KMS-11 (cell line): Measurements from ENCODE around the gene FAT2.

Source experiments
- H2AFZ ChIP-seq: fragments of 200-600 bp; sonication (generic); 2 replicates; pipeline ENCODE4 v1.6.1; 2016; ENCODE audit warnings: antibody characterized with exemption, mixed run types, low read depth
- H3K27ac ChIP-seq: fragments of 200-600 bp; sonication (generic); 2 replicates; pipeline ENCODE4 v1.6.1; 2016; ENCODE audit warnings: mild to moderate bottlenecking, mixed run types
- H3K27me3 ChIP-seq: fragments of 200-600 bp; sonication (generic); 2 replicates; pipeline ENCODE4 v1.6.1; 2017; ENCODE audit warnings: mild to moderate bottlenecking, low read depth, mixed run types, moderate library complexity; ENCODE audit not compliant: insufficient read depth
- H3K36me3 ChIP-seq: fragments of 200-600 bp; sonication (generic); 2 replicates; pipeline ENCODE4 v1.6.1; 2017; ENCODE audit warnings: mild to moderate bottlenecking, mixed run types; ENCODE audit not compliant: insufficient read depth
- H3K4me1 ChIP-seq: fragments of 200-600 bp; sonication (generic); 2 replicates; pipeline ENCODE4 v1.6.1; 2016; ENCODE audit warnings: mild to moderate bottlenecking, low read depth, mixed run types; ENCODE audit not compliant: poor library complexity, severe bottlenecking
- H3K4me2 ChIP-seq: fragments of 200-600 bp; sonication (generic); 2 replicates; pipeline ENCODE4 v1.7.0; 2016; ENCODE audit warnings: mild to moderate bottlenecking, mixed run types
- H3K4me3 ChIP-seq: fragments of 200-600 bp; sonication (generic); IDR thresholded peaks from 2 replicates; pipeline ENCODE4 v1.6.1; 2017; ENCODE audit warnings: low read depth, low read length, mixed read lengths; ENCODE audit not compliant: insufficient read depth
- H3K79me2 ChIP-seq: fragments of 200-600 bp; sonication (generic); 2 replicates; pipeline ENCODE4 v1.6.1; 2016; ENCODE audit warnings: low read depth, mixed run types; ENCODE audit not compliant: insufficient read depth
- H3K9ac ChIP-seq: fragments of 200-600 bp; sonication (generic); 2 replicates; pipeline ENCODE4 v1.6.1; 2016; ENCODE audit warnings: mild to moderate bottlenecking, mixed run types
- H4K20me1 ChIP-seq: fragments of 200-600 bp; sonication (generic); 2 replicates; pipeline ENCODE4 v1.6.1; 2016; ENCODE audit warnings: mild to moderate bottlenecking, mixed run types; ENCODE audit not compliant: insufficient read depth
- TF ChIP-seq, protein P1 (sequence below): fragments of 200-600 bp; sonication (generic); conservative IDR thresholded peaks from 2 replicates; pipeline ENCODE4 v1.6.1; 2017; ENCODE audit warnings: low read depth, mild to moderate bottlenecking, antibody characterized with exemption, low read length, moderate library complexity, mixed read lengths

The FAT2 gene

DNA sequence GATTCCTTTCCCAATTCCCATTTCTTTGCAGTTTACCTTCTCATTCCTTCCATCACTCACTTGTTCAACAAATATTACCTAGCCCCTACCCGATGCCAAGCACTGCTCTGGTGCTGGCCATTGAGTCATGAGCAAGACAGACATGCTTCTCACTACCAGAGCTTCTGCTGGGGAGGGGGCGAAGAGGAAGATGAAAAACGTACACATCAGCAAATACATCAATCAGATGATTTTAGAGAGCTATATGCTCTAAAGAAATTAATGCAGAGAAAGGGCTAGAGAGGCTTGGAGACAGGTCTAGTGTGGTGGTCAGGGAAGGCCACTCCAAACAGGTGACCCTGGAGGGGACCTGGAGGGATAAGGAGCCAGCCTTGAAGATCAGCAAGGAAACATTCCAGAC is 14.4 kb upstream of the FAT2 start:
- no peaks in the 10 kb centered on the region for H3K27me3 ChIP-seq

DNA sequence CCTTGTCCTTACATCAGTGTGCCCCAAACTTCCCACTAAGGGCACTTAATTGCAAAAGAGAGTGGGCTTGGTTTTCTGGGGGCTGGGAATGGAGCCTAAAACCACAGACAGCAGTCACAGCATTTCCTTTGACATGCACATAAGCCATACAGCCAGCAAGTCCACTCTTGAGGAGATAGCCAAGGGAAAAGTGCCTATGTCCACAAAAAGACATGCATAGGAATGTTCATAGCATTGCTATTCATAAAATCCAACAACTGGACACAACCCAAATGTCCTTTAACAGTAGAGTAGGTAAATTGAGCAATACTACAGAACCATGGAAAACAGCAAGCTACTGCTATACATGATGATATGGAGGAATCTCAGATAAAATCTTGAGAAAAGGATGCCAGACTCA is 11.7 kb upstream of the FAT2 start:
- H4K20me1 ChIP-seq, result no peaks in the 10 kb centered on the region
- H3K27me3 ChIP-seq, result no peaks in the 10 kb centered on the region
- no peaks in the 10 kb centered on the region for H3K36me3 ChIP-seq
- no peak overlapping the region for H3K4me2 ChIP-seq
- no peaks in the 10 kb centered on the region for H3K4me1 ChIP-seq
- H2AFZ ChIP-seq, result no peak overlapping the region
- no peak overlapping the region for H3K27ac ChIP-seq
- no peak overlapping the region for H3K4me3 ChIP-seq
- TF ChIP-seq, protein P1, sequence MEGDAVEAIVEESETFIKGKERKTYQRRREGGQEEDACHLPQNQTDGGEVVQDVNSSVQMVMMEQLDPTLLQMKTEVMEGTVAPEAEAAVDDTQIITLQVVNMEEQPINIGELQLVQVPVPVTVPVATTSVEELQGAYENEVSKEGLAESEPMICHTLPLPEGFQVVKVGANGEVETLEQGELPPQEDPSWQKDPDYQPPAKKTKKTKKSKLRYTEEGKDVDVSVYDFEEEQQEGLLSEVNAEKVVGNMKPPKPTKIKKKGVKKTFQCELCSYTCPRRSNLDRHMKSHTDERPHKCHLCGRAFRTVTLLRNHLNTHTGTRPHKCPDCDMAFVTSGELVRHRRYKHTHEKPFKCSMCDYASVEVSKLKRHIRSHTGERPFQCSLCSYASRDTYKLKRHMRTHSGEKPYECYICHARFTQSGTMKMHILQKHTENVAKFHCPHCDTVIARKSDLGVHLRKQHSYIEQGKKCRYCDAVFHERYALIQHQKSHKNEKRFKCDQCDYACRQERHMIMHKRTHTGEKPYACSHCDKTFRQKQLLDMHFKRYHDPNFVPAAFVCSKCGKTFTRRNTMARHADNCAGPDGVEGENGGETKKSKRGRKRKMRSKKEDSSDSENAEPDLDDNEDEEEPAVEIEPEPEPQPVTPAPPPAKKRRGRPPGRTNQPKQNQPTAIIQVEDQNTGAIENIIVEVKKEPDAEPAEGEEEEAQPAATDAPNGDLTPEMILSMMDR, result no peak
- H3K79me2 ChIP-seq, result no peaks in the 10 kb centered on the region
- no peak overlapping the region for H3K9ac ChIP-seq

More for the DNA sequence above, 14.4 kb upstream of the FAT2 start:
- TF ChIP-seq, protein P1, result no peak
- no peak overlapping the region for H3K9ac ChIP-seq
- H2AFZ ChIP-seq, result no peak overlapping the region
- no peaks in the 10 kb centered on the region for H3K79me2 ChIP-seq
- H3K27ac ChIP-seq, result no peak overlapping the region
- no peak overlapping the region for H3K4me2 ChIP-seq
- no peak overlapping the region for H3K4me3 ChIP-seq
- no peaks in the 10 kb centered on the region for H4K20me1 ChIP-seq
- no peaks in the 10 kb centered on the region for H3K36me3 ChIP-seq
- H3K4me1 ChIP-seq, result no peaks in the 10 kb centered on the region

DNA sequence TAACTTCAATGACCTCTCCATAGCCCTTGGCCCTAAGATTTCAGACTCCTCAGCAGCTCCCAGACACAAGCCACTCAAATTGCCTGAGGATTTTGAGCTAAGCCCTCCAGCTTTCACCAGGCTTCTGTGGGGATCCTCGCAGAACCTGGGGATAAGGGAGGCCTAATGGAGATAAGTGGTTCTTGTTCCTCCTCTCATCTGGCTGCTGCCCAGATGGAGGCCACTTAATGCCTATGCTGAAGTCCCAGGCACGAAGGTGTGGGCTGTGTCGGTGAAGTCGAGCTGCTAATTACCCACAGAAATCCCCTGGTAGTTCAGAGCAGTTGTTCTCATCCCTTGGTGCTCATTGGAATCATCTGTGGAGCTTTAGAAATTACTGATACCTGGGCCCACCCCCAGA is 10.3 kb upstream of the FAT2 start:
- no peak overlapping the region for H3K27ac ChIP-seq
- H3K79me2 ChIP-seq, result no peaks in the 10 kb centered on the region
- H4K20me1 ChIP-seq, result no peaks in the 10 kb centered on the region
- H3K4me2 ChIP-seq, result no peak overlapping the region
- TF ChIP-seq, protein P1, result no peak
- H3K4me1 ChIP-seq, result no peaks in the 10 kb centered on the region
- no peak overlapping the region for H3K9ac ChIP-seq
- H3K27me3 ChIP-seq, result no peaks in the 10 kb centered on the region
- no peak overlapping the region for H3K4me3 ChIP-seq
- H2AFZ ChIP-seq, result no peak overlapping the region
- H3K36me3 ChIP-seq, result no peaks in the 10 kb centered on the region

DNA sequence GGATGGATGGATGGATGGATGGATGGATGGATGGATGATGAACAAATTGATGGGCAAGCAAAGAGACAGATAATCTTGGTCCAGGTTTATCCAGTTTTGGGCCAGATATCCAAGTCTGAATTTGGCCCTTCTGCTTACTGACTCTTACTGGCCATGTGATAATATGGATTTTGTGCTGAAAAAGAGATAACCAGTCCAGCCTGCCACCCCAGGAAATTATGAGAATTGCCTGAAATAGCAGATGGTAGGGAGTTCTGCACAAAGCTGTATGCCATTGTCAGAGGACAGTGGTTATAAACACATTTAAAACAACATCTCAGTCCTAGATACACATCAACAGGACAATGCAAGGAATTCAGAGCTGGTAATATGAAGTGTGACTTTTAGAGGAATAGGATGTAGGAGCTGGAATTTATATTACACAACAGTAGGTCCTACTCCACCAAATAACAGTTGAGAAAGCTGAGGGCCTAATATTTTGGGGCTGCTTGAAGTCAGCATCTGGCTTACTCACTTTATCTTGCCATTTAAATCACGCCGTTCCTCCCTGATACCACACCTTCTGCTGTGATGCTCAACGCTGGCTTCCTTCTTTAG is 9.0 kb upstream of the FAT2 start:
- no peaks in the 10 kb centered on the region for H3K27me3 ChIP-seq
- H2AFZ ChIP-seq, result no peak overlapping the region
- no peaks in the 10 kb centered on the region for H3K36me3 ChIP-seq
- no peak overlapping the region for H3K4me2 ChIP-seq
- no peaks in the 10 kb centered on the region for H3K79me2 ChIP-seq
- TF ChIP-seq, protein P1, result no peak
- H3K4me1 ChIP-seq, result no peaks in the 10 kb centered on the region
- no peaks in the 10 kb centered on the region for H4K20me1 ChIP-seq
- H3K4me3 ChIP-seq, result no peak overlapping the region
- H3K9ac ChIP-seq, result no peak overlapping the region
- H3K27ac ChIP-seq, result no peak overlapping the region
